ENCODE measurements around the gene UBE2S.

- TF ChIP-seq KDM1A (IDR thresholded peaks at IDR 0.05; ENCODE audit: borderline replicate concordance, low read length) (no peak), POLR2A (IDR thresholded peaks at IDR 0.05; ENCODE audit: control extremely low read depth in 1 of 2, low read depth in 2 of 2, low read length in 2 of 2) (no peak), EZH2 (IDR thresholded peaks at IDR 0.05; ENCODE audit: low read depth, low read length, severe bottlenecking) (no peak), CTCF (IDR thresholded peaks at IDR 0.05; ENCODE audit: control extremely low read depth in 1 of 3, insufficient read depth in 1 of 3, low read depth in 1 of 3, low read length in 3 of 3) (no peak), RAD21 (IDR thresholded peaks at IDR 0.05 in 1 of 2, conservative IDR thresholded peaks at IDR 0.05 in 1 of 2; ENCODE audit: low read depth in 2 of 2, low read length in 2 of 2) (no peak)
Observed at GRCh38 chr19:55444646-55445045, 37.1 kb upstream of the UBE2S start.

Data from H1 (cell line).